K562 (cell line): Measurements from ENCODE around the gene MAGEB2.

Experiments
- EHMT2 ChIP-seq: fragments of 450-650 bp; IDR thresholded peaks from 2 replicates; pipeline ENCODE4 v1.6.1; 2018; ENCODE audit warnings: antibody characterized with exemption
- HCFC1 ChIP-seq: IDR thresholded peaks from 2 replicates; pipeline ENCODE4 v1.6.1; 2012; ENCODE audit warnings: low read depth, low read length, improper control_type of control experiment
- MAFK ChIP-seq: IDR thresholded peaks from 2 replicates; pipeline ENCODE4 v1.6.1; 2011; ENCODE audit warnings: low read length, improper control_type of control experiment
- NFYB ChIP-seq: IDR thresholded peaks from 2 replicates; pipeline ENCODE4 v1.6.1; 2011; ENCODE audit warnings: mild to moderate bottlenecking, moderate library complexity; ENCODE audit not compliant: insufficient read length; ENCODE audit errors: extremely low read depth
- NR2C2 ChIP-seq, 2 experiments: fragments of 200-800 bp in 1 of 2; sonication (Bioruptor generic) in 1 of 2; sonication (generic) in 1 of 2; formaldehyde crosslinking in 1 of 2; IDR thresholded peaks; 2 replicates each; pipeline versions ENCODE4 v1.6.1 to v1.8.0; 2016 to 2022; ENCODE audit warnings: mild to moderate bottlenecking in 1 of 2, missing compliant biosample characterization in 1 of 2, missing genetic modification characterization in 1 of 2, missing genetic modification reagents in 1 of 2
- SPI1 ChIP-seq: IDR thresholded peaks from 2 replicates; pipeline ENCODE4 v1.6.1; 2011; ENCODE audit warnings: low read depth, low read length, control low read depth, borderline replicate concordance
- TBP ChIP-seq: optimal IDR thresholded peaks from 2 replicates; pipeline ENCODE3; 2011; ENCODE audit warnings: low read depth, low read length, improper control_type of control experiment
- ZNF121 ChIP-seq: sonication (generic); formaldehyde crosslinking; conservative IDR thresholded peaks from 2 replicates; pipeline ENCODE4 v1.8.0; 2022; ENCODE audit warnings: missing genetic modification reagents
- ZNF146 ChIP-seq: IDR thresholded peaks from one replicate; pipeline ENCODE4 v1.6.1; 2018; ENCODE audit warnings: missing compliant biosample characterization; ENCODE audit not compliant: unreplicated experiment
- ZNF175 ChIP-seq: fragments of 200-800 bp; sonication (Bioruptor generic); IDR thresholded peaks from 2 replicates; pipeline ENCODE4 v1.6.1; 2016; ENCODE audit warnings: low read depth, mild to moderate bottlenecking, missing genetic modification characterization, missing compliant biosample characterization
- TF ChIP-seq, protein P1 (sequence below), 3 experiments: IDR thresholded peaks in 2 of 3; conservative IDR thresholded peaks in 1 of 3; 2 replicates each; pipeline ENCODE4 v1.5.1; 2011 to 2012; ENCODE audit warnings: low read length in 3 of 3, mild to moderate bottlenecking in 3 of 3, control low read depth in 2 of 3, improper control_type of control experiment in 1 of 3, inconsistent platforms in 1 of 3, low read depth in 1 of 3, mixed read lengths in 1 of 3, moderate library complexity in 1 of 3; ENCODE audit not compliant: insufficient read depth in 2 of 3
- TF ChIP-seq, protein P2 (sequence below): fragments of 250-450 bp; sonication (Bioruptor Pico); IDR thresholded peaks from 2 replicates; pipeline ENCODE4 v1.4.0; 2020; ENCODE audit warnings: mild to moderate bottlenecking
- TF ChIP-seq, protein P3 (sequence below), 3 experiments: fragments of 200-800 bp in 1 of 3; fragments of 250-450 bp in 1 of 3; fragments of 450-650 bp in 1 of 3; sonication (Bioruptor Pico) in 1 of 3; sonication (Bioruptor generic) in 1 of 3; formaldehyde crosslinking in 1 of 3; IDR thresholded peaks; 2 replicates each; pipeline versions ENCODE4 v1.6.1 to v1.8.0; 2016 to 2022; ENCODE audit warnings: mild to moderate bottlenecking in 2 of 3, missing genetic modification characterization in 2 of 3, missing compliant biosample characterization in 1 of 3, moderate library complexity in 1 of 3
- TF ChIP-seq, protein P4 (sequence below): sonication (generic); formaldehyde crosslinking; IDR thresholded peaks from 2 replicates; pipeline ENCODE4 v1.5.0; 2020; ENCODE audit warnings: missing genetic modification reagents

DNA sequence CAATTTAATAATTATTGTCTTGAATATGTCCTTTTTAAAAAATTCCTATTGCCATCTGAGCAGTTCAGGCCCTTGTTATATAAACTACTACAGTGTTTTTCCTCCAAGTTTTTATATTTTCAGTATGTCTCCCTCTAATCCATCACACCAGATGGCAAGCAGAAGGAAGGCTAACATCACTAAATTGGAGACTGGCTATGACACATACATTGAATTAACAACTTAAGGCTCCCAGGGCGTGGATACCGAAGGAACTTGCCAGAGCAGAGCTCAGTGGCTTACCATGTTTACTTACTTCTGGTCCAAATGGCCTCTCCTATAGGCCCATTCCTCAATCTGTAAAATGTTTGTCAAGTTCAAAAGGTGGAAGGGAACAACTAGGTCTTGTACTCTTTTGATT is 44.6 kb downstream of the MAGEB2 start:
- TF ChIP-seq SPI1 = no peak
- no peak for TF ChIP-seq ZNF175
- TF ChIP-seq HCFC1 = no peak
- no peak for TF ChIP-seq NR2C2 (CRISPR knock-in tag; IDR thresholded peaks at IDR 0.05)
- no peak for TF ChIP-seq NR2C2 (tag; IDR thresholded peaks at IDR 0.05)
- TF ChIP-seq, protein P1, sequence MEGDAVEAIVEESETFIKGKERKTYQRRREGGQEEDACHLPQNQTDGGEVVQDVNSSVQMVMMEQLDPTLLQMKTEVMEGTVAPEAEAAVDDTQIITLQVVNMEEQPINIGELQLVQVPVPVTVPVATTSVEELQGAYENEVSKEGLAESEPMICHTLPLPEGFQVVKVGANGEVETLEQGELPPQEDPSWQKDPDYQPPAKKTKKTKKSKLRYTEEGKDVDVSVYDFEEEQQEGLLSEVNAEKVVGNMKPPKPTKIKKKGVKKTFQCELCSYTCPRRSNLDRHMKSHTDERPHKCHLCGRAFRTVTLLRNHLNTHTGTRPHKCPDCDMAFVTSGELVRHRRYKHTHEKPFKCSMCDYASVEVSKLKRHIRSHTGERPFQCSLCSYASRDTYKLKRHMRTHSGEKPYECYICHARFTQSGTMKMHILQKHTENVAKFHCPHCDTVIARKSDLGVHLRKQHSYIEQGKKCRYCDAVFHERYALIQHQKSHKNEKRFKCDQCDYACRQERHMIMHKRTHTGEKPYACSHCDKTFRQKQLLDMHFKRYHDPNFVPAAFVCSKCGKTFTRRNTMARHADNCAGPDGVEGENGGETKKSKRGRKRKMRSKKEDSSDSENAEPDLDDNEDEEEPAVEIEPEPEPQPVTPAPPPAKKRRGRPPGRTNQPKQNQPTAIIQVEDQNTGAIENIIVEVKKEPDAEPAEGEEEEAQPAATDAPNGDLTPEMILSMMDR (IDR thresholded peaks at IDR 0.05 in 2 of 3, conservative IDR thresholded peaks at IDR 0.05 in 1 of 3; ENCODE audit: insufficient read depth in 2 of 3, low read depth in 1 of 3, low read length in 3 of 3) = no peak
- TF ChIP-seq ZNF146 (CRISPR knock-in tag) = no peak
- no peak for TF ChIP-seq MAFK
- no peak for TF ChIP-seq ZNF121 (CRISPR knock-in tag)
- no peak for TF ChIP-seq NFYB
- TF ChIP-seq EHMT2 = no peak
- no peak for TF ChIP-seq TBP
- TF ChIP-seq, protein P2, sequence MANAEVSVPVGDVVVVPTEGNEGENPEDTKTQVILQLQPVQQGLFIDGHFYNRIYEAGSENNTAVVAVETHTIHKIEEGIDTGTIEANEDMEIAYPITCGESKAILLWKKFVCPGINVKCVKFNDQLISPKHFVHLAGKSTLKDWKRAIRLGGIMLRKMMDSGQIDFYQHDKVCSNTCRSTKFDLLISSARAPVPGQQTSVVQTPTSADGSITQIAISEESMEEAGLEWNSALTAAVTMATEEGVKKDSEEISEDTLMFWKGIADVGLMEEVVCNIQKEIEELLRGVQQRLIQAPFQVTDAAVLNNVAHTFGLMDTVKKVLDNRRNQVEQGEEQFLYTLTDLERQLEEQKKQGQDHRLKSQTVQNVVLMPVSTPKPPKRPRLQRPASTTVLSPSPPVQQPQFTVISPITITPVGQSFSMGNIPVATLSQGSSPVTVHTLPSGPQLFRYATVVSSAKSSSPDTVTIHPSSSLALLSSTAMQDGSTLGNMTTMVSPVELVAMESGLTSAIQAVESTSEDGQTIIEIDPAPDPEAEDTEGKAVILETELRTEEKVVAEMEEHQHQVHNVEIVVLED (CRISPR knock-in tag) = no peak
- TF ChIP-seq, protein P3, sequence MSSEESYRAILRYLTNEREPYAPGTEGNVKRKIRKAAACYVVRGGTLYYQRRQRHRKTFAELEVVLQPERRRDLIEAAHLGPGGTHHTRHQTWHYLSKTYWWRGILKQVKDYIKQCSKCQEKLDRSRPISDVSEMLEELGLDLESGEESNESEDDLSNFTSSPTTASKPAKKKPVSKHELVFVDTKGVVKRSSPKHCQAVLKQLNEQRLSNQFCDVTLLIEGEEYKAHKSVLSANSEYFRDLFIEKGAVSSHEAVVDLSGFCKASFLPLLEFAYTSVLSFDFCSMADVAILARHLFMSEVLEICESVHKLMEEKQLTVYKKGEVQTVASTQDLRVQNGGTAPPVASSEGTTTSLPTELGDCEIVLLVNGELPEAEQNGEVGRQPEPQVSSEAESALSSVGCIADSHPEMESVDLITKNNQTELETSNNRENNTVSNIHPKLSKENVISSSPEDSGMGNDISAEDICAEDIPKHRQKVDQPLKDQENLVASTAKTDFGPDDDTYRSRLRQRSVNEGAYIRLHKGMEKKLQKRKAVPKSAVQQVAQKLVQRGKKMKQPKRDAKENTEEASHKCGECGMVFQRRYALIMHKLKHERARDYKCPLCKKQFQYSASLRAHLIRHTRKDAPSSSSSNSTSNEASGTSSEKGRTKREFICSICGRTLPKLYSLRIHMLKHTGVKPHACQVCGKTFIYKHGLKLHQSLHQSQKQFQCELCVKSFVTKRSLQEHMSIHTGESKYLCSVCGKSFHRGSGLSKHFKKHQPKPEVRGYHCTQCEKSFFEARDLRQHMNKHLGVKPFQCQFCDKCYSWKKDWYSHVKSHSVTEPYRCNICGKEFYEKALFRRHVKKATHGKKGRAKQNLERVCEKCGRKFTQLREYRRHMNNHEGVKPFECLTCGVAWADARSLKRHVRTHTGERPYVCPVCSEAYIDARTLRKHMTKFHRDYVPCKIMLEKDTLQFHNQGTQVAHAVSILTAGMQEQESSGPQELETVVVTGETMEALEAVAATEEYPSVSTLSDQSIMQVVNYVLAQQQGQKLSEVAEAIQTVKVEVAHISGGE (CRISPR knock-in tag; IDR thresholded peaks at IDR 0.05) = no peak
- TF ChIP-seq, protein P4, sequence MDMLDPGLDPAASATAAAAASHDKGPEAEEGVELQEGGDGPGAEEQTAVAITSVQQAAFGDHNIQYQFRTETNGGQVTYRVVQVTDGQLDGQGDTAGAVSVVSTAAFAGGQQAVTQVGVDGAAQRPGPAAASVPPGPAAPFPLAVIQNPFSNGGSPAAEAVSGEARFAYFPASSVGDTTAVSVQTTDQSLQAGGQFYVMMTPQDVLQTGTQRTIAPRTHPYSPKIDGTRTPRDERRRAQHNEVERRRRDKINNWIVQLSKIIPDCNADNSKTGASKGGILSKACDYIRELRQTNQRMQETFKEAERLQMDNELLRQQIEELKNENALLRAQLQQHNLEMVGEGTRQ (CRISPR knock-in tag) = no peak
